Measurements from ENCODE around the gene FTCDNL1.

The FTCDNL1 gene

GRCh38 chr2:199875400-199875799 is 24.4 kb upstream of the FTCDNL1 start:
- no peak overlapping the region for H3K4me3 ChIP-seq (ENCODE audit: low read depth, low read length)
- no peak overlapping the region for H3K27ac ChIP-seq
- DNase-seq: no peak
- no peak for TF ChIP-seq CTCF (IDR thresholded peaks at IDR 0.05; ENCODE audit: low read depth, low read length)
- no peaks in the 10 kb centered on the region for H3K36me3 ChIP-seq
- H3K9me3 ChIP-seq (ENCODE audit: severe bottlenecking): peaks cover 9% of the 10 kb centered on the region
- H3K27me3 ChIP-seq (ENCODE audit: insufficient read depth, low read depth, severe bottlenecking): no peaks in the 10 kb centered on the region

- DNase-seq: no peak
- H3K4me3 ChIP-seq (ENCODE audit: low read depth, low read length): no peak overlapping the region
- peaks cover 9% of the 10 kb centered on the region for H3K9me3 ChIP-seq (ENCODE audit: severe bottlenecking)
- no peaks in the 10 kb centered on the region for H3K36me3 ChIP-seq
- H3K27me3 ChIP-seq (ENCODE audit: insufficient read depth, low read depth, severe bottlenecking): no peaks in the 10 kb centered on the region
- no peak for TF ChIP-seq CTCF (IDR thresholded peaks at IDR 0.05; ENCODE audit: low read depth, low read length)
- H3K27ac ChIP-seq: no peak overlapping the region
Measured at GRCh38 chr2:199874209-199874608, 23.2 kb upstream of the FTCDNL1 start.

GRCh38 chr2:199870581-199870980 is 19.6 kb upstream of the FTCDNL1 start:
- peaks cover 9% of the 10 kb centered on the region for H3K9me3 ChIP-seq (ENCODE audit: severe bottlenecking)
- no peak overlapping the region for H3K4me3 ChIP-seq (ENCODE audit: low read depth, low read length)
- TF ChIP-seq CTCF (IDR thresholded peaks at IDR 0.05; ENCODE audit: low read depth, low read length): no peak
- no peak overlapping the region for H3K27ac ChIP-seq
- no peak for DNase-seq
- H3K27me3 ChIP-seq (ENCODE audit: insufficient read depth, low read depth, severe bottlenecking): no peaks in the 10 kb centered on the region
- H3K36me3 ChIP-seq: no peaks in the 10 kb centered on the region

DNA sequence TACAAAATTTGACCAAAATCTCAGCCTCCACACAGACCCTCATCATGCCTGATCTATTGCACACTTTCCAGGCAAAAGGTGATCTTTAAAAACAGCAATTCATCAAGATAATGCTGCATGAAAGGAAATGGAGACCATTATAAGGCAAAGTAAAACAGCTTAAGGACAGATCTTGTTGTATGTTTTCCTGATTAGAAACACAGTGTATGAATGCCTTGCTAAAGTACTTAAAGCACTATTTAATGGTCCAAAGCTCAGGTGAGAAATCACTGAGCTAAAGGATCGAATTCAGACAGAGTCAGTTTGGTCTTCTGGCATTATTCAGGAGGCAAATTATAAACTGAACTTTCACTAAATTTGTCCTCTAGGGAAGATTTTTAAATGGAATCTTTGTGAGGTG is 18.7 kb upstream of the FTCDNL1 start:
- H3K4me3 ChIP-seq (ENCODE audit: low read depth, low read length): no peak overlapping the region
- no peak for TF ChIP-seq CTCF (IDR thresholded peaks at IDR 0.05; ENCODE audit: low read depth, low read length)
- no peaks in the 10 kb centered on the region for H3K27me3 ChIP-seq (ENCODE audit: insufficient read depth, low read depth, severe bottlenecking)
- peaks cover 9% of the 10 kb centered on the region for H3K9me3 ChIP-seq (ENCODE audit: severe bottlenecking)
- H3K36me3 ChIP-seq: no peaks in the 10 kb centered on the region
- DNase-seq: no peak
- H3K27ac ChIP-seq: no peak overlapping the region

DNA sequence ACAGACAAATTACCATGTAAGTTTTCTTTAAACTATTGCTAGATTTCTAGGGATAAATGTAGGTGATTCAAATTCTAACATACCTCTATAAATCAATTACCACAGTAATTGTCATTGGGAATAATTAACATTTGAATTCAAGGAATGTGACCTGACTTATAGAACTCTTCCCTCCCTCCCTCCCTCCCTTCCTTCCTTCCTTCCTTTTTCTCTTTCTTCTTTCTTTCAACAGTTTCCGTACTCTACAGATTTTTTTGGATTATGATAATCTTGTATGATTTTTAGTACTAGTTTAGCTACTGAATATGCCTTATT is 18.2 kb upstream of the FTCDNL1 start:
- no peak overlapping the region for H3K4me3 ChIP-seq (ENCODE audit: low read depth, low read length)
- no peak overlapping the region for H3K27ac ChIP-seq
- DNase-seq: no peak
- no peak for TF ChIP-seq CTCF (IDR thresholded peaks at IDR 0.05; ENCODE audit: low read depth, low read length)
- H3K27me3 ChIP-seq (ENCODE audit: insufficient read depth, low read depth, severe bottlenecking): no peaks in the 10 kb centered on the region
- peaks cover 4% of the 10 kb centered on the region for H3K9me3 ChIP-seq (ENCODE audit: severe bottlenecking)
- no peaks in the 10 kb centered on the region for H3K36me3 ChIP-seq

GRCh38 chr2:199868431-199869226 is 17.6 kb upstream of the FTCDNL1 start:
- Histone ChIP-seq H3K36me3 (no peaks in the 10 kb centered on the region), H3K27ac (no peak overlapping the region), H3K4me3 (ENCODE audit: low read depth, low read length) (no peak overlapping the region), H3K27me3 (ENCODE audit: insufficient read depth, low read depth, severe bottlenecking) (no peaks in the 10 kb centered on the region), H3K9me3 (ENCODE audit: severe bottlenecking) (no peaks in the 10 kb centered on the region)
- no peak for TF ChIP-seq CTCF (IDR thresholded peaks at IDR 0.05; ENCODE audit: low read depth, low read length)
- DNase-seq: no peak

All from WERI-Rb-1 (cell line).